H9 (cell line): ENCODE results near the gene ATAD3B. TPM values are rescaled to one million over a fixed set of nuclear protein-coding genes. Genes with fewer than 3 reads are reported as not detected.

Experiments used
- DNase-seq: peaks from one replicate; pipeline ENCODE4 v3.0.0-alpha.2; 2017
- H2AFZ ChIP-seq: one replicate; pipeline ENCODE4 v1.6.1; 2013; ENCODE audit warnings: mild to moderate bottlenecking, low read length, control low read depth, moderate library complexity
- H2AK5ac ChIP-seq: 2 replicates; pipeline ENCODE4 v1.6.1; 2013; ENCODE audit warnings: low read length, control low read depth, mixed read lengths; ENCODE audit not compliant: insufficient read length
- H2BK120ac ChIP-seq: one replicate; pipeline ENCODE4 v1.6.1; 2013; ENCODE audit warnings: low read depth, mild to moderate bottlenecking, low read length, control low read depth, inconsistent platforms; ENCODE audit not compliant: poor library complexity, severe bottlenecking
- H2BK12ac ChIP-seq: 2 replicates; pipeline ENCODE4 v1.6.1; 2013; ENCODE audit warnings: low read length, control low read depth, mixed read lengths, low read depth; ENCODE audit not compliant: insufficient read length
- H2BK15ac ChIP-seq: 2 replicates; pipeline ENCODE4 v1.6.1; 2013; ENCODE audit warnings: low read depth, low read length, control low read depth
- H2BK20ac ChIP-seq: one replicate; pipeline ENCODE4 v1.6.1; 2013; ENCODE audit warnings: low read depth, mild to moderate bottlenecking, low read length, control low read depth, inconsistent platforms; ENCODE audit not compliant: poor library complexity, severe bottlenecking
- H2BK5ac ChIP-seq: 2 replicates; pipeline ENCODE4 v1.6.1; 2013; ENCODE audit warnings: low read length, control low read depth, mixed read lengths; ENCODE audit not compliant: insufficient read length
- H3K14ac ChIP-seq: 2 replicates; pipeline ENCODE4 v1.6.1; 2013; ENCODE audit warnings: low read length, control low read depth; ENCODE audit not compliant: insufficient read depth
- H3K18ac ChIP-seq: 2 replicates; pipeline ENCODE4 v1.6.1; 2013; ENCODE audit warnings: low read depth, mild to moderate bottlenecking, mixed read lengths, low read length, control low read depth; ENCODE audit not compliant: insufficient read length
- H3K23ac ChIP-seq: 2 replicates; pipeline ENCODE4 v1.6.1; 2013; ENCODE audit warnings: low read length, control low read depth, mixed read lengths, low read depth; ENCODE audit not compliant: insufficient read length
- H3K23me2 ChIP-seq: 2 replicates; pipeline ENCODE4 v1.6.1; 2013; ENCODE audit warnings: low read depth, mild to moderate bottlenecking, mixed read lengths, low read length, control low read depth; ENCODE audit not compliant: insufficient read length, poor library complexity, severe bottlenecking
- H3K27ac ChIP-seq: 2 replicates; pipeline ENCODE4 v1.5.1; 2013; ENCODE audit warnings: low read length, control low read depth, mixed read lengths, low read depth; ENCODE audit not compliant: insufficient read length
- H3K27me3 ChIP-seq: 2 replicates; pipeline ENCODE4 v1.6.1; 2013; ENCODE audit warnings: low read length, control low read depth, inconsistent platforms; ENCODE audit not compliant: insufficient read depth
- H3K4ac ChIP-seq: 2 replicates; pipeline ENCODE4 v1.6.1; 2013; ENCODE audit warnings: low read depth, mild to moderate bottlenecking, control low read depth, inconsistent platforms, low read length, moderate library complexity
- H3K4me1 ChIP-seq: 2 replicates; pipeline ENCODE4 v1.6.1; 2013; ENCODE audit warnings: low read length, control low read depth, inconsistent platforms; ENCODE audit not compliant: insufficient read depth
- H3K4me2 ChIP-seq: 2 replicates; pipeline ENCODE4 v1.6.1; 2013; ENCODE audit warnings: low read length, control low read depth, mixed read lengths; ENCODE audit not compliant: insufficient read length, insufficient read depth
- H3K56ac ChIP-seq: 2 replicates; pipeline ENCODE4 v1.6.1; 2013; ENCODE audit warnings: low read depth, mild to moderate bottlenecking, mixed read lengths, low read length, control low read depth; ENCODE audit not compliant: insufficient read length
- H3K79me1 ChIP-seq: 2 replicates; pipeline ENCODE4 v1.6.1; 2013; ENCODE audit warnings: low read depth, mild to moderate bottlenecking, moderate library complexity, low read length, control low read depth, inconsistent platforms; ENCODE audit not compliant: insufficient read depth, poor library complexity, severe bottlenecking
- H3K79me2 ChIP-seq: 2 replicates; pipeline ENCODE4 v1.6.1; 2013; ENCODE audit warnings: low read length, control low read depth, inconsistent platforms; ENCODE audit not compliant: insufficient read depth
- H3K9ac ChIP-seq: 2 replicates; pipeline ENCODE4 v1.6.1; 2013; ENCODE audit warnings: low read length, control low read depth, mixed read lengths; ENCODE audit not compliant: insufficient read length; ENCODE audit errors: extremely low read depth
- H3K9me3 ChIP-seq: one replicate; pipeline ENCODE4 v1.6.1; 2013; ENCODE audit warnings: low read depth, low read length, inconsistent platforms; ENCODE audit not compliant: control insufficient read depth
- H3T11ph ChIP-seq: one replicate; pipeline ENCODE4 v1.6.1; 2013; ENCODE audit warnings: mild to moderate bottlenecking, low read length, control low read depth, inconsistent platforms
- H4K20me1 ChIP-seq: one replicate; pipeline ENCODE4 v1.6.1; 2013; ENCODE audit not compliant: control insufficient read depth, insufficient read length, insufficient read depth
- H4K5ac ChIP-seq: 2 replicates; pipeline ENCODE4 v1.6.1; 2013; ENCODE audit warnings: low read depth, mild to moderate bottlenecking, mixed read lengths, low read length, control low read depth; ENCODE audit not compliant: insufficient read length
- H4K8ac ChIP-seq: replicated peaks from 2 replicates; pipeline ENCODE4 v1.6.1; 2013; ENCODE audit warnings: low read length, control low read depth, mixed read lengths, low read depth; ENCODE audit not compliant: insufficient read length
- H4K91ac ChIP-seq: 2 replicates; pipeline ENCODE4 v1.6.1; 2013; ENCODE audit warnings: low read depth, mild to moderate bottlenecking, moderate library complexity, mixed read lengths, low read length, control low read depth; ENCODE audit not compliant: insufficient read length
- H3K27ac Mint-ChIP-seq, 3 experiments: 2 replicates in 2 of 3; 3 replicates in 1 of 3; pipeline ENCODE4 v1.8.0; 2020 to 2021; ENCODE audit warnings: mixed read lengths in 3 of 3, mild to moderate bottlenecking in 1 of 3, moderate library complexity in 1 of 3
- H3K27me3 Mint-ChIP-seq: 2 replicates; pipeline ENCODE4 v1.8.0; 2021; ENCODE audit warnings: low read depth, mild to moderate bottlenecking, moderate library complexity, mixed read lengths
- H3K36me3 Mint-ChIP-seq, 3 experiments: 2 replicates in 2 of 3; 3 replicates in 1 of 3; pipeline ENCODE4 v1.8.0; 2020 to 2021; ENCODE audit warnings: low read depth in 3 of 3, mixed read lengths in 3 of 3; ENCODE audit not compliant: insufficient read depth in 1 of 3
- H3K4me1 Mint-ChIP-seq, 2 experiments: 2 replicates each; pipeline ENCODE4 v1.8.0; 2020; ENCODE audit warnings: mixed read lengths in 2 of 2
- H3K4me3 Mint-ChIP-seq, 2 experiments: 2 replicates in 1 of 2; 3 replicates in 1 of 2; pipeline ENCODE4 v1.8.0; 2020 to 2021; ENCODE audit warnings: mild to moderate bottlenecking in 2 of 2, mixed read lengths in 2 of 2, moderate library complexity in 1 of 2
- H3K9me3 Mint-ChIP-seq, 2 experiments: 2 replicates in 1 of 2; 3 replicates in 1 of 2; pipeline ENCODE4 v1.8.0; 2020; ENCODE audit warnings: mild to moderate bottlenecking in 2 of 2, mixed read lengths in 2 of 2, moderate library complexity in 1 of 2
- CTCF ChIP-seq: fragments of 200-600 bp; sonication (generic); conservative IDR thresholded peaks from 3 replicates; pipeline ENCODE4 v1.8.0; 2021; ENCODE audit warnings: antibody characterized with exemption, mild to moderate bottlenecking
- WGBS: extraction: QIAGEN DNeasy Blood & Tissue Kit; methylation state at CpG from one replicate; pipeline ENCODE4 v1.1.7; 2013; ENCODE audit warnings: missing lambda C conversion rate, low lambda C conversion rate, mixed read lengths; ENCODE audit not compliant: insufficient read length; ENCODE audit errors: extremely low coverage; 5-methylcytosine and 5-hydroxymethylcytosine counted together
- total RNA-seq: library from RNA; stranded (reverse); gene quantifications from 2 replicates; pipeline ENCODE4 v1.2.1, GENCODE V29; 2021

Gene ATAD3B
- total RNA-seq, 1 experiment from 2014 or later: 78.6 TPM

GRCh38 chr1:1544544-1544943 lies 73.0 kb downstream of the ATAD3B start:
- Histone ChIP-seq H2BK5ac (no peak overlapping the region), H3K56ac (no peak overlapping the region), H3K18ac (no peak overlapping the region), H3K27me3 (no peaks in the 10 kb centered on the region), H2AFZ (no peak overlapping the region), H3K4me1 (no peaks in the 10 kb centered on the region), H3T11ph (no peak overlapping the region), H4K5ac (no peak overlapping the region), H2BK15ac (no peak overlapping the region), H2AK5ac (no peak overlapping the region), H4K20me1 (no peaks in the 10 kb centered on the region), H3K79me1 (no peaks in the 10 kb centered on the region), H3K23me2 (peaks cover 4% of the 10 kb centered on the region), H2BK120ac (no peak overlapping the region), H3K27ac (no peak overlapping the region), H3K79me2 (no peaks in the 10 kb centered on the region), H3K9ac (no peak overlapping the region), H3K9me3 (no peaks in the 10 kb centered on the region), H3K4ac (no peak overlapping the region), H4K8ac (no peak overlapping the region), H2BK12ac (no peak overlapping the region), H3K23ac (no peak overlapping the region), H3K14ac (no peak overlapping the region), H3K4me2 (no peak overlapping the region), H4K91ac (no peak overlapping the region), H2BK20ac (no peak overlapping the region)
- H3K9me3 Mint-ChIP-seq: no peaks in the 10 kb centered on the region
- no peaks in the 10 kb centered on the region; the same call in 1 of the 2 replicates for H3K27me3 Mint-ChIP-seq
- DNase-seq: no peak
- H3K4me1 Mint-ChIP-seq: no peaks in the 10 kb centered on the region
- H3K36me3 Mint-ChIP-seq: peaks cover 2 to 39% (median 32%) of the 10 kb centered on the region in 3 experiments; a peak in 6 of 7 replicates
- no peak overlapping the region for H3K4me3 Mint-ChIP-seq
- peak overlapping the region in 1 of 3 experiments; percentile 27; a peak in 2 of 7 replicates for H3K27ac Mint-ChIP-seq
- TF ChIP-seq CTCF: no peak
- WGBS: no CpG with 5 or more reads among the region's 10 CpGs

Other genes with a start within 250 kb of the ATAD3B start
- gene SDF4, start 239.8 kb upstream of the ATAD3B start, total RNA-seq: 82.0 and 84.7 TPM in 2 replicates
- gene B3GALT6, start 239.5 kb upstream of the ATAD3B start, total RNA-seq: 27.0 and 27.1 TPM in 2 replicates
- gene C1QTNF12, start 225.0 kb upstream of the ATAD3B start, total RNA-seq: 4.4 and 4.7 TPM in 2 replicates
- 83.4 and 84.0 TPM in 2 replicates for gene UBE2J2, start 197.9 kb upstream of the ATAD3B start, total RNA-seq
- gene SCNN1D, start 191.3 kb upstream of the ATAD3B start, total RNA-seq: 4.0 and 5.8 TPM in 2 replicates
- 39.5 and 41.4 TPM in 2 replicates for gene ACAP3, start 163.8 kb upstream of the ATAD3B start, total RNA-seq
- gene PUSL1, start 163.2 kb upstream of the ATAD3B start, total RNA-seq: 38.0 and 40.9 TPM in 2 replicates
- 138 and 139 TPM in 2 replicates for gene INTS11, start 147.1 kb upstream of the ATAD3B start, total RNA-seq
- 14.0 and 15.0 TPM in 2 replicates for gene CPTP, start 147.0 kb upstream of the ATAD3B start, total RNA-seq
- gene TAS1R3, start 140.5 kb upstream of the ATAD3B start, total RNA-seq: 0.28 and 0.35 TPM in 2 replicates
- gene DVL1, start 122.3 kb upstream of the ATAD3B start, total RNA-seq: 66.5 and 71.0 TPM in 2 replicates
- 8.1 and 9.6 TPM in 2 replicates for gene MXRA8, start 113.2 kb upstream of the ATAD3B start, total RNA-seq
- 196 and 209 TPM in 2 replicates for gene AURKAIP1, start 96.6 kb upstream of the ATAD3B start, total RNA-seq
- gene CCNL2, start 72.4 kb upstream of the ATAD3B start, total RNA-seq: 160 and 173 TPM in 2 replicates
- 156 and 162 TPM in 2 replicates for gene MRPL20, start 64.5 kb upstream of the ATAD3B start, total RNA-seq
- 3.1 and 3.2 TPM in 2 replicates for gene ANKRD65, start 50.5 kb upstream of the ATAD3B start, total RNA-seq
- gene VWA1, start 36.1 kb upstream of the ATAD3B start, total RNA-seq: 55.6 and 57.1 TPM in 2 replicates
- 7.5 and 7.7 TPM in 2 replicates for gene ATAD3C, start 22.1 kb upstream of the ATAD3B start, total RNA-seq
- gene ATAD3A, start 40.4 kb downstream of the ATAD3B start, total RNA-seq: 55.8 and 59.4 TPM in 2 replicates
- 7.7 and 8.7 TPM in 2 replicates for gene TMEM240, start 68.9 kb downstream of the ATAD3B start, total RNA-seq
- 179 and 186 TPM in 2 replicates for gene SSU72, start 103.1 kb downstream of the ATAD3B start, total RNA-seq
- 15.2 TPM in 2 replicates for gene FNDC10, start 128.4 kb downstream of the ATAD3B start, total RNA-seq
- 77.8 and 78.9 TPM in 2 replicates for gene MIB2, start 143.7 kb downstream of the ATAD3B start, total RNA-seq
- 12.5 and 13.7 TPM in 2 replicates for gene MMP23B, start 160.4 kb downstream of the ATAD3B start, total RNA-seq
- 30.1 and 33.3 TPM in 2 replicates for gene CDK11B, start 187.2 kb downstream of the ATAD3B start, total RNA-seq
- gene SLC35E2B, start 221.0 kb downstream of the ATAD3B start, total RNA-seq: 39.6 and 41.7 TPM in 2 replicates